GM21737 (cell line): ENCODE data around the gene GPR31.
A peak's percentile ranks its signal among the peaks of the same experiment; 100 is the strongest.

Source experiments
- ATAC-seq: cut with Tn5 transposase; IDR thresholded peaks from one replicate; pipeline ENCODE4 v1.9.1; 2021; ENCODE audit warnings: mild to moderate bottlenecking, moderate library complexity; ENCODE audit not compliant: unreplicated experiment

GPR31 gene

GRCh38 chr6:167120583-167120903, 37.2 kb downstream of the GPR31 start:
- ATAC-seq, result no peak

GRCh38 chr6:167119670-167120582, 37.9 kb downstream of the GPR31 start:
- ATAC-seq, result no peak

GRCh38 chr6:167118839-167119238, 38.9 kb downstream of the GPR31 start:
- no peak for ATAC-seq

GRCh38 chr6:167118006-167118405, 39.8 kb downstream of the GPR31 start:
- ATAC-seq, result no peak

- ATAC-seq, result no peak
Observed at GRCh38 chr6:167116838-167117228, 40.9 kb downstream of the GPR31 start.

- ATAC-seq, result no peak
Observed at GRCh38 chr6:167116109-167116837, 41.5 kb downstream of the GPR31 start.

- no peak for ATAC-seq
Observed at GRCh38 chr6:167115054-167115453, 42.7 kb downstream of the GPR31 start.

- ATAC-seq, result peak; percentile 77
Observed at GRCh38 chr6:167113935-167114910, 43.6 kb downstream of the GPR31 start.

GRCh38 chr6:167113047-167113754, 44.6 kb downstream of the GPR31 start:
- peak; percentile 48 for ATAC-seq

GRCh38 chr6:167112421-167112820, 45.4 kb downstream of the GPR31 start:
- no peak for ATAC-seq

DNA sequence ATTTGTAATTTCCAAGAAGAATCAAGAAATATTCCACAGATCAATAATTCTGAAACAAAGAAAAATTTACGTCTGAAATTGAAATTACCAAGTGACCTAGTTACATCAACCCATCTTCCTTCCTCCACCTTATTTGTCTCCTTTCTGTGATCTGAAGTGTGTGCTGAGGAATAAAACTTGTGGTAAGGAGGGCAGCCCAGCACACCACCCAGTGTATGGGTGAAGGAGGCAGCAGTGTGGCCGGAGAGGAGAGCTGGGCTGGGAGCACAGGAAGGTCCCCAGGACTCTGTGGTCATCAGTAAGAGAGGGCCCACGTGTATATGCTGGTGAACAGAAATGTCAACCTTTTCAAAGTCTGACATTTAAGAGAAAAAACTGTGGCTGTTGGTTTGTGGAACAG, 46.2 kb downstream of the GPR31 start:
- ATAC-seq, result no peak

DNA sequence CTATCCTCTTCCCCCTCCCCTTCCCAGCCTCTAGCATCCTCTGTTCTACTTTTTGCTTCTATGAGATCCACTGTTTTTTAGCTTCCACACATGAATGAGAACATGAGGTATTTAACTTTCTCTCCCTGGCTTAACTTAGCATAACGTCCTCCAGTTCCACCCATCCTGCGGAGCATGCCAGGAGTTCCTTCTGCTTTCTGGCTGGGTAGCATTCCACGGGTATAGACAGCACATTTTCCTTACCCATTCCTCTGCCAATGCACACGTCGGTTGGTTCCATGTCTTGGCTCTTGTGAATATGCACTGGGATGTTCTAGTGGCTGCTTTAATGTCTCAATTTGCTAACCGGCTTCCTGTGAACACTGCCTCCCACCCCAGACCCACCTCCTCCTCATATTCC, 48.1 kb downstream of the GPR31 start:
- no peak for ATAC-seq

- no peak for ATAC-seq
Observed at GRCh38 chr6:167108278-167108677, 49.5 kb downstream of the GPR31 start.

- no peak for ATAC-seq
Observed at GRCh38 chr6:167107787-167108186, 50.0 kb downstream of the GPR31 start.

DNA sequence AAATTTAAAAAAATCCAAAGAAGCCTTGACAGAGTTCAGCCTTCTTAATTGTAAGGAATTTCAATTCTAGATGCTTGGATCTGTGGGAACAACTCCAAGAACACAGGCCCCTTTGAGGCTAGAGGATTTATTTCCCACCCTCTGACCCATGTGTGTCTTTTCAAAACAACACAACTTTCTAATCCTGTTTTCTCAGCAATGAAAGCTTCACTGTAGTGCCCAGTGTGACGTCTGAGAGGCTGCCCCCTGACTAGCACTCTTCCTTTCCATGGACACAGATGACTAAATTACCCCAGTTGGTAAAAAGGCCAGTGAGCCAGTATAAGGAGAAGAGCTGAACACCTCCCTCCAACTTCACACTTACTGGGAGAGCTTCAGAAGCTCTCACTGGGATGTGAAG, 51.4 kb downstream of the GPR31 start:
- ATAC-seq, result no peak
